ENCODE results near the gene HDGF. TPM values are rescaled to one million over a fixed set of nuclear protein-coding genes. Genes with fewer than 3 reads are reported as not detected.

Gene HDGF
- total and polyA plus RNA-seq, 2 donors (not counting 3 experiments of a cell fraction or from before 2014, with no cell fraction given), result 95.1 to 298 TPM

DNA sequence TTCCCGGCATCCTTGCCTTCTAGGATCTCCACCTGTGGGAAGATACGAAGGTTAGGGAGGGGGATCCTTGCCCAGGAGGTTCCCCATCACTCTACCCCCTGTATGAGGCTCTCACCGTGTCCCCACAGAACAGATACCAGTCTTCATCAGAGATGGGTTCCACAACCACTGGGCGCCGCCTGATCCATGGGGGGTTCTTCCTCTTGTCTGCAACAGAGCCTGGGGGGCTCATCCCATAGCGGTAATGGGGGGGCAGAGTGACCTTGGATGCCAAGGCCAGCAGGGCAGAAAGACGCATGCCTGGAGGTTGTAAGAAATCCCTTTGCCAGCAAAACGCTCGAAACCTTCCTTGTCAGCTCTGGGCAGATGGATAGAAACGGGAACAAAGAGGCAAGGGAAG, 13.1 kb downstream of the HDGF start:
- DNase-seq (ENCODE audit: low read depth, low spot score), result no peak
- Histone ChIP-seq H3K9ac (replicated peaks; ENCODE audit: extremely low read depth, insufficient read depth, low read length) (no peak overlapping the region), H3K4me3 (replicated peaks in 1 of 3; ENCODE audit: insufficient read depth in 1 of 3, low read depth in 1 of 3, low read length in 3 of 3) (no peak overlapping the region), H3K36me3 (ENCODE audit: control insufficient read depth in 2 of 2, extremely low read depth in 1 of 2, insufficient read depth in 2 of 2, low read length in 2 of 2) (peaks cover 3 to 18% of the 10 kb centered on the region in 2 experiments), H3K27me3 (ENCODE audit: control insufficient read depth in 2 of 2, insufficient read depth in 2 of 2, low read length in 2 of 2) (no peaks in the 10 kb centered on the region), H2AFZ (ENCODE audit: low read depth, low read length) (no peak overlapping the region), H3K79me2 (ENCODE audit: control insufficient read depth, insufficient read depth, low read length) (peaks cover 11% of the 10 kb centered on the region), H3K4me2 (ENCODE audit: insufficient read depth, low read length) (no peak overlapping the region), H3K9me3 (replicated peaks; ENCODE audit: control insufficient read depth, insufficient read depth, low read length) (no peaks in the 10 kb centered on the region), H3K4me1 (ENCODE audit: control insufficient read depth, extremely low read depth, insufficient read depth, low read length) (peaks cover 13% of the 10 kb centered on the region), H3K27ac (ENCODE audit: insufficient read depth, low read depth, low read length) (no peak overlapping the region), H4K20me1 (replicated peaks; ENCODE audit: control insufficient read depth, extremely low read depth, insufficient read depth, low read length) (no peaks in the 10 kb centered on the region), H3K9me1 (replicated peaks; ENCODE audit: control insufficient read depth, extremely low read depth, insufficient read depth, low read length) (no peaks in the 10 kb centered on the region)
- no peak for FAIRE-seq
- TF ChIP-seq POLR2AphosphoS5 (IDR thresholded peaks at IDR 0.05; ENCODE audit: insufficient read depth, low read depth, low read length) (no peak), EZH2 (IDR thresholded peaks at IDR 0.05; ENCODE audit: borderline replicate concordance, low read depth, low read length, severe bottlenecking) (no peak), POLR2A (IDR thresholded peaks at IDR 0.05; ENCODE audit: low read depth, low read length) (no peak), JUN (IDR thresholded peaks at IDR 0.05; ENCODE audit: borderline replicate concordance, insufficient read depth, insufficient read length, low read depth) (no peak), MAX (IDR thresholded peaks at IDR 0.05; ENCODE audit: insufficient read depth, insufficient read length) (no peak), FOS (IDR thresholded peaks at IDR 0.05; ENCODE audit: borderline replicate concordance, insufficient read depth, low read length) (no peak), GATA2 (IDR thresholded peaks at IDR 0.05; ENCODE audit: insufficient read depth, insufficient read length, low read depth, low read length) (no peak), MYC (IDR thresholded peaks at IDR 0.05; ENCODE audit: low read depth, low read length) (no peak), CTCF (IDR thresholded peaks at IDR 0.05; ENCODE audit: extremely low read depth in 1 of 2, insufficient read depth in 1 of 2, low read depth in 1 of 2, low read length in 2 of 2) (no peak)
- POLR2A ChIA-PET, result no interaction called here
- dilution Hi-C loops (cut with MboI; ENCODE audit: extremely low pct_ligation_motif_present, low sequenced_read_pairs), result no loop called here
- CTCF ChIA-PET, result no interaction called here
- no TSS peak for BruUV-seq (replicated peaks)
- intact Hi-C loops (cut with micrococcal nuclease), result no loop called here

All from endothelial cell of umbilical vein (primary cell).